Osteocyte (in vitro differentiated cells): ENCODE data around the gene CD274. TPM values are rescaled to one million over a fixed set of nuclear protein-coding genes. Genes with fewer than 3 reads are reported as not detected.

Experiments
- DNase-seq: peaks from one replicate; pipeline ENCODE4 v3.0.0; 2021; ENCODE audit warnings: mixed read lengths; ENCODE audit not compliant: unreplicated experiment; ENCODE audit errors: extremely low spot score
- H3K27ac Mint-ChIP-seq: one replicate; pipeline ENCODE4 v1.8.0; 2021; ENCODE audit warnings: mild to moderate bottlenecking, mixed read lengths; ENCODE audit not compliant: unreplicated experiment
- H3K27me3 Mint-ChIP-seq: one replicate; pipeline ENCODE4 v1.8.0; 2021; ENCODE audit warnings: mixed read lengths; ENCODE audit not compliant: unreplicated experiment
- H3K36me3 Mint-ChIP-seq: one replicate; pipeline ENCODE4 v1.8.0; 2021; ENCODE audit warnings: mixed read lengths; ENCODE audit not compliant: unreplicated experiment
- H3K4me1 Mint-ChIP-seq: one replicate; pipeline ENCODE4 v1.8.0; 2021; ENCODE audit warnings: mixed read lengths; ENCODE audit not compliant: unreplicated experiment
- H3K4me3 Mint-ChIP-seq: one replicate; pipeline ENCODE4 v1.8.0; 2021; ENCODE audit warnings: mild to moderate bottlenecking, moderate library complexity, mixed read lengths; ENCODE audit not compliant: unreplicated experiment
- H3K9me3 Mint-ChIP-seq: one replicate; pipeline ENCODE4 v1.8.0; 2021; ENCODE audit warnings: mixed read lengths; ENCODE audit not compliant: unreplicated experiment
- total RNA-seq: library from RNA; stranded (reverse); gene quantifications from 2 replicates; pipeline ENCODE4 v1.2.1, GENCODE V29; 2021
- TF ChIP-seq, protein P1 (sequence below): fragments of 200-600 bp; sonication (generic); IDR thresholded peaks from 2 replicates; pipeline ENCODE4 v1.5.0; 2021; ENCODE audit warnings: antibody characterized with exemption, mild to moderate bottlenecking, moderate library complexity

Gene CD274
- total RNA-seq, 1 donor from 2014 or later = 0.43 TPM

GRCh38 chr9:5480919-5481318 lies 30.6 kb downstream of the CD274 start:
- no peaks in the 10 kb centered on the region for H3K27me3 Mint-ChIP-seq

GRCh38 chr9:5481322-5482040 lies 31.1 kb downstream of the CD274 start:
- no peak for DNase-seq
- Mint-ChIP-seq H3K9me3 (peaks cover 1% of the 10 kb centered on the region), H3K4me1 (no peaks in the 10 kb centered on the region), H3K36me3 (no peaks in the 10 kb centered on the region), H3K4me3 (no peak overlapping the region), H3K27ac (no peak overlapping the region), H3K27me3 (no peaks in the 10 kb centered on the region)
- TF ChIP-seq, protein P1, sequence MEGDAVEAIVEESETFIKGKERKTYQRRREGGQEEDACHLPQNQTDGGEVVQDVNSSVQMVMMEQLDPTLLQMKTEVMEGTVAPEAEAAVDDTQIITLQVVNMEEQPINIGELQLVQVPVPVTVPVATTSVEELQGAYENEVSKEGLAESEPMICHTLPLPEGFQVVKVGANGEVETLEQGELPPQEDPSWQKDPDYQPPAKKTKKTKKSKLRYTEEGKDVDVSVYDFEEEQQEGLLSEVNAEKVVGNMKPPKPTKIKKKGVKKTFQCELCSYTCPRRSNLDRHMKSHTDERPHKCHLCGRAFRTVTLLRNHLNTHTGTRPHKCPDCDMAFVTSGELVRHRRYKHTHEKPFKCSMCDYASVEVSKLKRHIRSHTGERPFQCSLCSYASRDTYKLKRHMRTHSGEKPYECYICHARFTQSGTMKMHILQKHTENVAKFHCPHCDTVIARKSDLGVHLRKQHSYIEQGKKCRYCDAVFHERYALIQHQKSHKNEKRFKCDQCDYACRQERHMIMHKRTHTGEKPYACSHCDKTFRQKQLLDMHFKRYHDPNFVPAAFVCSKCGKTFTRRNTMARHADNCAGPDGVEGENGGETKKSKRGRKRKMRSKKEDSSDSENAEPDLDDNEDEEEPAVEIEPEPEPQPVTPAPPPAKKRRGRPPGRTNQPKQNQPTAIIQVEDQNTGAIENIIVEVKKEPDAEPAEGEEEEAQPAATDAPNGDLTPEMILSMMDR = no peak

More at GRCh38 chr9:5480919-5481318, 30.6 kb downstream of the CD274 start:
- H3K36me3 Mint-ChIP-seq = no peaks in the 10 kb centered on the region
- DNase-seq = no peak
- no peak overlapping the region for H3K27ac Mint-ChIP-seq
- no peaks in the 10 kb centered on the region for H3K4me1 Mint-ChIP-seq
- H3K9me3 Mint-ChIP-seq = peaks cover 7% of the 10 kb centered on the region
- TF ChIP-seq, protein P1 = no peak
- H3K4me3 Mint-ChIP-seq = no peak overlapping the region

DNA sequence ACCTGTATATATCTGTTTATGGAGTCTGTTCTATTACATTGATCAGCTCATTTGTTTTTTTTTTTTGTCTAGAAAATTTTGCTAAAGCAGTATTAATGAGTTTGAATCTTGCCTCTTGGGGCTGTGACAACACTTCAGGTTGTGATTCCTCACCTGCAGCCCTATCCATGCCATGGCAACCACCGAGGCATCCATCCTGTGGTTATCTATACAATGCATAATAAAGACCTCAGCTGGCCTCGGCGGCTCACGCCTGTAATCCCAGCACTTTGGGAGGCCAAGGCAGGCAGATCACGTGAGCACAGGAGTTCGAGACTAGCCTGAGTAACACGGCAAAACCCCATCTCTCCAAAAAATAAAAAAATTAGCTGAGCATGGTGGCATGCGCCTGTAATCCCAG lies 31.9 kb downstream of the CD274 start:
- Mint-ChIP-seq H3K4me3 (no peak overlapping the region), H3K4me1 (no peaks in the 10 kb centered on the region), H3K27me3 (no peaks in the 10 kb centered on the region), H3K27ac (no peak overlapping the region), H3K9me3 (peaks cover 5% of the 10 kb centered on the region), H3K36me3 (no peaks in the 10 kb centered on the region)
- DNase-seq = no peak
- TF ChIP-seq, protein P1 = no peak

GRCh38 chr9:5483306-5483705 lies 33.0 kb downstream of the CD274 start:
- Mint-ChIP-seq H3K27me3 (no peaks in the 10 kb centered on the region), H3K4me3 (no peak overlapping the region), H3K9me3 (peaks cover 5% of the 10 kb centered on the region), H3K36me3 (no peaks in the 10 kb centered on the region), H3K27ac (no peak overlapping the region), H3K4me1 (no peaks in the 10 kb centered on the region)
- TF ChIP-seq, protein P1 = no peak
- DNase-seq = no peak

GRCh38 chr9:5485378-5486085 lies 35.2 kb downstream of the CD274 start:
- TF ChIP-seq, protein P1 = no peak
- H3K27me3 Mint-ChIP-seq = no peaks in the 10 kb centered on the region
- no peak overlapping the region for H3K27ac Mint-ChIP-seq
- no peak for DNase-seq
- H3K4me1 Mint-ChIP-seq = no peaks in the 10 kb centered on the region
- no peak overlapping the region for H3K4me3 Mint-ChIP-seq
- H3K9me3 Mint-ChIP-seq = peaks cover 5% of the 10 kb centered on the region
- H3K36me3 Mint-ChIP-seq = no peaks in the 10 kb centered on the region
